Neural cell (in vitro differentiated cells): ENCODE measurements around the gene ZKSCAN1. TPM values are rescaled to one million over a fixed set of nuclear protein-coding genes. Genes with fewer than 3 reads are reported as not detected.

Source experiments
- H2AFZ ChIP-seq: fragments of 200-600, 300-800 bp; sonication (generic), shearing (Covaris generic); 2 replicates; pipeline ENCODE4 v1.6.0; 2014; ENCODE audit warnings: low read depth, mild to moderate bottlenecking, antibody characterized with exemption, low read length, moderate library complexity
- H3F3A ChIP-seq: fragments of 200-600 bp; shearing (Covaris generic); 2 replicates; pipeline ENCODE4 v1.6.1; 2016; ENCODE audit warnings: mild to moderate bottlenecking, moderate library complexity, mixed read lengths, antibody characterized with exemption, low read length; ENCODE audit not compliant: insufficient read depth, poor library complexity, severe bottlenecking
- H3K27ac ChIP-seq: fragments of 200-600, 300-800 bp; sonication (generic), shearing (Covaris generic); 2 replicates; pipeline ENCODE4 v1.5.1; 2014; ENCODE audit warnings: mild to moderate bottlenecking, low read length, moderate library complexity
- H3K27me3 ChIP-seq: fragments of 300-800, 200-600 bp; sonication (generic), shearing (Covaris generic); 2 replicates; pipeline ENCODE4 v1.6.0; 2014; ENCODE audit warnings: mild to moderate bottlenecking, low read depth, low read length, moderate library complexity; ENCODE audit not compliant: insufficient read depth
- H3K36me3 ChIP-seq: fragments of 300-800, 200-600 bp; sonication (generic), shearing (Covaris generic); 2 replicates; pipeline ENCODE4 v1.5.1; 2014; ENCODE audit warnings: mild to moderate bottlenecking, antibody characterized with exemption, low read length, moderate library complexity; ENCODE audit not compliant: insufficient read depth
- H3K4me2 ChIP-seq: fragments of 300-800, 200-600 bp; sonication (generic), shearing (Covaris generic); 2 replicates; pipeline ENCODE4 v1.6.0; 2014; ENCODE audit warnings: mild to moderate bottlenecking, low read length
- H3K4me3 ChIP-seq: fragments of 300-800, 200-600 bp; sonication (generic), shearing (Covaris generic); 2 replicates; pipeline ENCODE4 v1.5.1; 2014; ENCODE audit warnings: mild to moderate bottlenecking, low read length, moderate library complexity
- H3K79me2 ChIP-seq: fragments of 200-600 bp; shearing (Covaris generic); replicated peaks from 2 replicates; pipeline ENCODE4 v1.6.0; 2014; ENCODE audit warnings: mild to moderate bottlenecking, low read length, moderate library complexity; ENCODE audit not compliant: insufficient read depth
- H3K9ac ChIP-seq: fragments of 300-800, 200-600 bp; sonication (generic), shearing (Covaris generic); 2 replicates; pipeline ENCODE4 v1.6.1; 2016; ENCODE audit warnings: mild to moderate bottlenecking, low read length, mixed read lengths
- H3K9me2 ChIP-seq: fragments of 200-600 bp; shearing (Covaris generic); 2 replicates; pipeline ENCODE4 v1.6.1; 2016; ENCODE audit warnings: mild to moderate bottlenecking, low read length, mixed read lengths; ENCODE audit not compliant: insufficient read depth
- H3K9me3 ChIP-seq: fragments of 200-600, 300-800 bp; sonication (generic), shearing (Covaris generic); 2 replicates; pipeline ENCODE4 v1.6.1; 2016; ENCODE audit warnings: mild to moderate bottlenecking, mixed run types, low read length, moderate library complexity, mixed read lengths
- H4K20me1 ChIP-seq: fragments of 200-600 bp; shearing (Covaris generic); 2 replicates; pipeline ENCODE4 v1.6.1; 2016; ENCODE audit warnings: mild to moderate bottlenecking, mixed run types; ENCODE audit not compliant: insufficient read depth
- CTCF ChIP-seq: fragments of 450-650 bp; IDR thresholded peaks from 2 replicates; pipeline ENCODE4 v1.5.1; 2014; ENCODE audit warnings: antibody characterized with exemption, mild to moderate bottlenecking, moderate library complexity; ENCODE audit not compliant: poor library complexity, severe bottlenecking
- EP300 ChIP-seq: fragments of 450-650 bp; conservative IDR thresholded peaks from 2 replicates; pipeline ENCODE4 v1.6.1; 2014; ENCODE audit warnings: antibody characterized with exemption, mild to moderate bottlenecking, moderate library complexity; ENCODE audit not compliant: poor library complexity, severe bottlenecking
- EZH2 ChIP-seq: fragments of 200-600, 300-800 bp; shearing (Covaris generic), sonication (generic); IDR thresholded peaks from 2 replicates; pipeline ENCODE4 v1.6.1; 2014; ENCODE audit warnings: antibody characterized with exemption, low read length, borderline replicate concordance, mild to moderate bottlenecking; ENCODE audit not compliant: insufficient read depth, poor library complexity, severe bottlenecking
- MXI1 ChIP-seq: fragments of 450-650 bp; conservative IDR thresholded peaks from 2 replicates; pipeline ENCODE4 v1.6.1; 2014; ENCODE audit warnings: antibody characterized with exemption, mild to moderate bottlenecking; ENCODE audit not compliant: poor library complexity, severe bottlenecking
- POLR2AphosphoS5 ChIP-seq: IDR thresholded peaks from 2 replicates; pipeline ENCODE4 v1.6.1; 2012
- RAD21 ChIP-seq: fragments of 450-650 bp; conservative IDR thresholded peaks from 2 replicates; pipeline ENCODE4 v1.6.1; 2014; ENCODE audit warnings: antibody characterized with exemption, mild to moderate bottlenecking, moderate library complexity
- REST ChIP-seq: IDR thresholded peaks from 2 replicates; pipeline ENCODE4 v1.6.1; 2012; ENCODE audit warnings: borderline replicate concordance
- SMC3 ChIP-seq: fragments of 450-650 bp; conservative IDR thresholded peaks from 2 replicates; pipeline ENCODE4 v1.6.1; 2014; ENCODE audit warnings: antibody characterized with exemption, mild to moderate bottlenecking, moderate library complexity; ENCODE audit not compliant: poor library complexity
- TAF1 ChIP-seq: IDR thresholded peaks from 2 replicates; pipeline ENCODE4 v1.6.1; 2012; ENCODE audit warnings: low read depth
- polyA plus RNA-seq: library from polyadenylated mRNA; depleted of rRNA; stranded (reverse); fragments of >200 nt; gene quantifications from 2 replicates; pipeline ENCODE4 v1.2.3, GENCODE V29; 2014

ZKSCAN1 gene
- polyA plus RNA-seq, 1 donor from 2014 or later, result 26.6 TPM

DNA sequence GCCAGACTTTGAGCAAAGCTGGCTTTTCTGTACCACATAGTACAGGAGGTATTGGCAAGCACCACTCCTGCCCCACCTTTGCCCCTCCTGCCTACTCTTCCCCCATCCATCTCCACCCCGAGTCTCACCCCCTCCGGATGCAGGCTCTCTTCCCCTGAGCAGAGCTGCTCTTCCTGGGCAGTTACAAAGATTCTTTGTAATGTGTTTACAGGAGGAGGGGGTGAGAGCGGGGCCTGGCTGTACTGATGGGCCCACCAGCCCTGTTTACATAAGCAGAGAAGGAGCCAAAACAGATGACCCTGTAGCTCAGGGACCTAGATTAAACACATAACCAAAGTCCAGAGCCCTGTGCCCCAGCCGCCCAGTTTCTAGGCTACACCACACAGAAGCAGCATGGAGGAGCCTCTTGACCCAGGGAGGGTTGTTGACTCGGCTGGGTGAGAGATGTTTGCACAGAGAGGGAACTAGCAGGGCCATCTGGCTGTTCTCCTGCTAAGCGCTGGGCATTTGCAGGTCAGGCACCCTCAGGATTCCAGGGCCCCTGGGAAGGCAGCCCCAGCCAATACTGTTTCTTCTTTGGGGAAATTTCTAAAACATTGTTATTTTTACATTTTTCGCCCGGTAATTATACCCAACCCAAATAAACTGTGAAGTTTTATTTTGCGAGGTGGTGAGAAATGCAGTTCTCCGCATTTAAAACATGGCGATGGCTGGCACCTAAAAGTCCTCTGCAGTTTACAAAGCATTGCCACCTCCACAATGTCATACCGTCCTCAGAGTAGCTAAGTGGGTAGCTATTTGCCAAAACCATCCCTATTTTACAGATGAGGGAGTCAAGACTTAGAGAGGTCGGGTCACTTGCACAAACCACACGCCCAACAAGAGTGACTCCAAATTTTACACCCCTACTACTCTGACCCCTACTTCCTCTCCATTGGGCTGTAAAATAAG is 11.4 kb upstream of the ZKSCAN1 start:
- Histone ChIP-seq H3K9me3 (no peaks in the 10 kb centered on the region), H3K27me3 (no peaks in the 10 kb centered on the region), H2AFZ (no peak overlapping the region), H3K9me2 (no peaks in the 10 kb centered on the region), H3K4me2 (no peak overlapping the region), H3K79me2 (no peaks in the 10 kb centered on the region), H3K36me3 (no peaks in the 10 kb centered on the region), H3K27ac (no peak overlapping the region), H3K9ac (no peak overlapping the region), H3K4me3 (no peak overlapping the region), H4K20me1 (no peaks in the 10 kb centered on the region), H3F3A (no peaks in the 10 kb centered on the region)
- TF ChIP-seq TAF1 (no peak), MXI1 (no peak), CTCF (no peak), EP300 (no peak), SMC3 (no peak), POLR2AphosphoS5 (no peak)

GRCh38 chr7:100007887-100008286 is 7.5 kb upstream of the ZKSCAN1 start:
- Histone ChIP-seq H3K27me3 (no peaks in the 10 kb centered on the region), H3K79me2 (no peaks in the 10 kb centered on the region), H3K9me3 (no peaks in the 10 kb centered on the region), H3F3A (no peaks in the 10 kb centered on the region), H3K36me3 (no peaks in the 10 kb centered on the region), H3K4me3 (no peak overlapping the region), H2AFZ (no peak overlapping the region), H3K4me2 (no peak overlapping the region), H3K9ac (no peak overlapping the region), H3K27ac (no peak overlapping the region), H4K20me1 (no peaks in the 10 kb centered on the region), H3K9me2 (no peaks in the 10 kb centered on the region)
- no peak for TF ChIP-seq EZH2
- no peak for TF ChIP-seq EP300
- no peak for TF ChIP-seq MXI1
- TF ChIP-seq POLR2AphosphoS5, result no peak
- no peak for TF ChIP-seq RAD21
- no peak for TF ChIP-seq CTCF
- no peak for TF ChIP-seq TAF1
- TF ChIP-seq SMC3, result no peak
- no peak for TF ChIP-seq REST
